ENCODE measurements around the gene PAX5. TPM values are rescaled to one million over a fixed set of nuclear protein-coding genes. Genes with fewer than 3 reads are reported as not detected.

The PAX5 gene
- total and polyA plus RNA-seq, 2 donors (not counting 1 experiment from before 2014, with no cell fraction given): not detected

GRCh38 chr9:36815566-36816348 lies 218.3 kb downstream of the PAX5 start:
- no peak for TF ChIP-seq CTCF (conservative IDR thresholded peaks at IDR 0.05 in 1 of 2, IDR thresholded peaks at IDR 0.05 in 1 of 2; ENCODE audit: low read depth in 1 of 2, low read length in 2 of 2)
- no peak for TF ChIP-seq EZH2 (IDR thresholded peaks at IDR 0.05; ENCODE audit: low read length, missing control alignments)
- Histone ChIP-seq H3K27me3 (ENCODE audit: control insufficient read depth, insufficient read depth, low read length) (peaks cover 11% of the 10 kb centered on the region), H3K36me3 (ENCODE audit: control insufficient read depth, insufficient read depth, low read length) (no peaks in the 10 kb centered on the region)

DNA sequence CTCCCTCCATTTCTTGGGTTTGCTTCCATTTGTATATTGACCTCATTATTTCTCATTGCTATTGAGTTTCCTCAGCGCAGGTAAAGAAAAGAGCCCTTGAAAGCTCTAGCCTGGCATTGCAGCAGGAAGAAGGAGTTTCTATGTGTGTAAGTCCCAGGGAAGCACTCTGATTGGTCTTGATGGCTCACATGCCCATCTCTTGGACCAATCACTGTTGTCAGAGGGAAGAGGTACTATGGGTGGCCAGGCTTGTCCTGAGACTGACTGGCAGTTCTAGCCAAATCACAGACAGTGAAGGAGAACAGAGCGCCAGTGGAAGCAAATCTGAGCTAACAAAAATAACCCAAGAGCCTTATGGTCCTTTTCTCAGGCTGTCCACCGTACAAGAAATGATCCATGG lies 219.0 kb downstream of the PAX5 start:
- no peak overlapping the region for H3K9ac ChIP-seq (ENCODE audit: insufficient read depth, low read length)
- H3K79me2 ChIP-seq (ENCODE audit: control insufficient read depth, insufficient read depth, low read length): no peaks in the 10 kb centered on the region
- no peak overlapping the region for H3K4me3 ChIP-seq (replicated peaks in 1 of 4; ENCODE audit: control extremely low read depth in 1 of 4, insufficient read depth in 1 of 4, low read depth in 3 of 4, low read length in 4 of 4)
- no peak overlapping the region for H2AFZ ChIP-seq (ENCODE audit: low read length)
- H3K4me1 ChIP-seq (ENCODE audit: control insufficient read depth, extremely low read depth, insufficient read depth, low read length): no peaks in the 10 kb centered on the region
- no peaks in the 10 kb centered on the region for H4K20me1 ChIP-seq (ENCODE audit: control insufficient read depth, extremely low read depth, insufficient read depth, low read length)
- DNase-seq (ENCODE audit: low read depth in 2 of 2): no peak
- no peaks in the 10 kb centered on the region for H3K36me3 ChIP-seq (ENCODE audit: control insufficient read depth, insufficient read depth, low read length)
- no peak overlapping the region for H3K4me2 ChIP-seq (ENCODE audit: extremely low read depth, insufficient read depth, low read length)
- peaks cover 11% of the 10 kb centered on the region for H3K27me3 ChIP-seq (ENCODE audit: control insufficient read depth, insufficient read depth, low read length)
- H3K27ac ChIP-seq (ENCODE audit: insufficient read depth, low read length): no peak overlapping the region
- TF ChIP-seq CTCF (conservative IDR thresholded peaks at IDR 0.05 in 1 of 2, IDR thresholded peaks at IDR 0.05 in 1 of 2; ENCODE audit: low read depth in 1 of 2, low read length in 2 of 2) (no peak), EZH2 (IDR thresholded peaks at IDR 0.05; ENCODE audit: low read length, missing control alignments) (no peak)
- H3K9me3 ChIP-seq (ENCODE audit: control insufficient read depth, insufficient read depth, low read depth, low read length): no peaks in the 10 kb centered on the region

More at GRCh38 chr9:36815566-36816348, 218.3 kb downstream of the PAX5 start:
- Histone ChIP-seq H3K9me3 (ENCODE audit: control insufficient read depth, insufficient read depth, low read depth, low read length) (no peaks in the 10 kb centered on the region), H3K4me3 (replicated peaks in 1 of 4; ENCODE audit: control extremely low read depth in 1 of 4, insufficient read depth in 1 of 4, low read depth in 3 of 4, low read length in 4 of 4) (no peak overlapping the region), H3K4me2 (ENCODE audit: extremely low read depth, insufficient read depth, low read length) (no peak overlapping the region), H2AFZ (ENCODE audit: low read length) (no peak overlapping the region), H3K27ac (ENCODE audit: insufficient read depth, low read length) (no peak overlapping the region), H3K79me2 (ENCODE audit: control insufficient read depth, insufficient read depth, low read length) (no peaks in the 10 kb centered on the region), H3K9ac (ENCODE audit: insufficient read depth, low read length) (no peak overlapping the region), H3K4me1 (ENCODE audit: control insufficient read depth, extremely low read depth, insufficient read depth, low read length) (no peaks in the 10 kb centered on the region), H4K20me1 (ENCODE audit: control insufficient read depth, extremely low read depth, insufficient read depth, low read length) (no peaks in the 10 kb centered on the region)
- DNase-seq (ENCODE audit: low read depth in 2 of 2): no peak

- H3K4me2 ChIP-seq (ENCODE audit: extremely low read depth, insufficient read depth, low read length): no peak overlapping the region
- H3K9me3 ChIP-seq (ENCODE audit: control insufficient read depth, insufficient read depth, low read depth, low read length): no peaks in the 10 kb centered on the region
- TF ChIP-seq CTCF (conservative IDR thresholded peaks at IDR 0.05 in 1 of 2, IDR thresholded peaks at IDR 0.05 in 1 of 2; ENCODE audit: low read depth in 1 of 2, low read length in 2 of 2): no peak
- no peak for TF ChIP-seq EZH2 (IDR thresholded peaks at IDR 0.05; ENCODE audit: low read length, missing control alignments)
- H4K20me1 ChIP-seq (ENCODE audit: control insufficient read depth, extremely low read depth, insufficient read depth, low read length): no peaks in the 10 kb centered on the region
- H3K27ac ChIP-seq (ENCODE audit: insufficient read depth, low read length): no peak overlapping the region
- DNase-seq (ENCODE audit: low read depth in 2 of 2): no peak
- no peak overlapping the region for H3K4me3 ChIP-seq (replicated peaks in 1 of 4; ENCODE audit: control extremely low read depth in 1 of 4, insufficient read depth in 1 of 4, low read depth in 3 of 4, low read length in 4 of 4)
- no peaks in the 10 kb centered on the region for H3K4me1 ChIP-seq (ENCODE audit: control insufficient read depth, extremely low read depth, insufficient read depth, low read length)
- H3K27me3 ChIP-seq (ENCODE audit: control insufficient read depth, insufficient read depth, low read length): peaks cover 5% of the 10 kb centered on the region
- H3K9ac ChIP-seq (ENCODE audit: insufficient read depth, low read length): no peak overlapping the region
- H2AFZ ChIP-seq (ENCODE audit: low read length): no peak overlapping the region
- no peaks in the 10 kb centered on the region for H3K36me3 ChIP-seq (ENCODE audit: control insufficient read depth, insufficient read depth, low read length)
- no peaks in the 10 kb centered on the region for H3K79me2 ChIP-seq (ENCODE audit: control insufficient read depth, insufficient read depth, low read length)
Observed at GRCh38 chr9:36813154-36813553, 220.9 kb downstream of the PAX5 start.
